T-helper 1 cell (primary cell): Measurements from ENCODE around the gene GABBR2.
"Not testable (repeated sequence)": the region's sequence is repeated elsewhere in the genome, so short reads cannot be mapped to it uniquely, and the experiment has no call there.

Source experiments
- DNase-seq, 5 donors: peaks; one replicate each; pipeline ENCODE4 v3.0.0-alpha.2; 2012 to 2020

GABBR2 gene

GRCh38 chr9:98465799-98466198 is 242.9 kb downstream of the GABBR2 start:
- no peak for DNase-seq

GRCh38 chr9:98464156-98464690 is 244.5 kb downstream of the GABBR2 start:
- DNase-seq = not testable (repeated sequence)

GRCh38 chr9:98462310-98462709 is 246.4 kb downstream of the GABBR2 start:
- DNase-seq = no peak

GRCh38 chr9:98460704-98461103 is 248.0 kb downstream of the GABBR2 start:
- DNase-seq = no peak

DNA sequence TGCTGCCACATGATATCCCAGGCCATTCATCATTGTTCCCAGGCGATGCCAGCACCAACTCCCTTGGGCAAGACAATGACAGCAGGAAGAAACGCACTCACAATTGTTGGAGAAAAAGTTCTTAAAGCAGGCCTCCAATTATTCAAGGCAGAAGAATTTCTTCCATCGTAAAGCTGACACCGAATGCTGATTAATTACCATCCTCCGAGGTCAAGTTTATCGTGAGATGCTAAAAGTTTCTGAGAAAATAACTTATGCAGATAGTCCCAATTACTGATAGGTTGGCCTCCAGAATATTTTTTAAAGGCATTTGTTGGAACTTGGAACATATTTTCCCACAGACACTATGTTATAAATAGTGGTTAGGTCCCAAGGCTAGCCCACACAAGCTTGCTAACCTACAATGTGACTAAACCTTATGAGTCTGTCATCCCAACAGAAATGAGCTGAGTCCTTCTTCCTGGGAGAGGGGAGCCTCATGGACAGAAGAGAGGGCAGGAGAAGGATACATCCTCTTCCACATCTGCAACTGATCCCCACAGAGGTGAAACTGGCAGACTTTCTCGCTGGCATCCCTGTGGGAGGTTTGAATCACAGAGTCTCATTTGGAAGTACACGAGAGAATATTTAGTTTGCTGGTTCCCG is 250.9 kb downstream of the GABBR2 start:
- DNase-seq = no peak

DNA sequence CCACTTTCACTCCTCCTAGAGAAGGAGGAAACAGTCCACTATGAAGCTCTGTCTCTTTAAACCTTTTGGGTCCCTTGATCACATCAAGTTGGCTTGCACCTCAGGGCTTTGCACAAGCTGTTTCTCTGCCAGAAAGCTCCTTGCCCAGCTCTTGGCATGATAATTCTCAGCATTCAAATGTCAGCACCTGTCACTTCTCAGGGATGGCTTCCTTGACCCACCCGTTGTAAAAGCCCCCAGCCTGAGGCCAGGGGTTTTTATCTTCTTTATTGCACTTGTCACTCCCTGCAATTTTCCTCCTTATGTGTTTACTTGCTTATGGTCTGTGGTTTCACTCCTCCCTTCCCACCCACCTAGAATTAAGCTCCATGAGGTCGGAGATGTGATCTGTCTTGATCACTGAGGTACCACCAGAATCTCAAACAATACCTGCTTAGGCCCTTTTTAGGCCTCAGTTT is 252.6 kb downstream of the GABBR2 start:
- DNase-seq = no peak

GRCh38 chr9:98455256-98456155 is 253.2 kb downstream of the GABBR2 start:
- DNase-seq = no peak

- no peak for DNase-seq
These were observed 255.0 kb downstream of the GABBR2 start for GRCh38 chr9:98453589-98454311.

DNA sequence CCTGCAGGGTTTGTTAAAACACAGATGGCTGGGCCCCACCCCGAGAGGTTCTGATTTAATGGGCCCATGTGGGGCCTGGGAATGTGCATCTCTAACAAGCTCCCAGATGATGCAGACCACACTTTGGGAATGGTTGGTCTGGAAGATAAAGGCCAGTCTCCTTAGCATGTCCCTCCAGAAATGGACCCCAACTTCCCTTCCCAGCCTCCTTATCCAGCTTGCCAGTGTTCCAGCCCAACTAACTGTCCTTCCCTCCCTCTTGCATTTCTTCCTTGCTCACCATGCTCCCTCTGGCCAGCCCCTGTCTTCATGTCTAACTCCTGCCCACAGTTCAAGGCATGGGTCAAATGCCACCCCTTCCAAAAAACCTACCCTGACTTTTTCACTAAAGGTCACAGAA is 257.2 kb downstream of the GABBR2 start:
- no peak for DNase-seq

- no peak for DNase-seq
These were observed 258.2 kb downstream of the GABBR2 start for GRCh38 chr9:98450496-98450895.

DNA sequence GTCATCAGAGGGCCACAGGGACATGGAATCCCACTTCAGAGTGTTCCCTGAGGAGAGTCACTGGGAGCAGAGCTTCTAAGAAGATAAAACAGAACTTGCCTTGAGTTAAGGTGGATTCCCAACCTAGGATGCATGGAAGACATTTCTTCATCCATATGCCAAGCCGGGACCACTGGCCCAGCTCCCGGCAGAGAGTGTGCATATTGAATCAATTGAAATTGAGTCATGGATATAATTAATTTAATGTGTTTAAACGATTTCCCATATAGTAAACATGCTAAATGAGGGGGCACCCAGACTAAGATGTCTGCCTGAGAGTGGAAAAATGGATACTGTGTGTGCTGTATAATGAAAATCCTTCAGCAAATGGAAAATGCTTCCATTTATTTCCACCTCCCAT is 258.9 kb downstream of the GABBR2 start:
- no peak for DNase-seq

GRCh38 chr9:98445576-98445975 is 263.2 kb downstream of the GABBR2 start:
- DNase-seq = no peak

- DNase-seq = no peak
These were observed 264.1 kb downstream of the GABBR2 start for GRCh38 chr9:98444601-98445000.

- no peak for DNase-seq
These were observed 266.2 kb downstream of the GABBR2 start for GRCh38 chr9:98442541-98442940.

- DNase-seq = no peak
These were observed 266.6 kb downstream of the GABBR2 start for GRCh38 chr9:98442114-98442513.

DNA sequence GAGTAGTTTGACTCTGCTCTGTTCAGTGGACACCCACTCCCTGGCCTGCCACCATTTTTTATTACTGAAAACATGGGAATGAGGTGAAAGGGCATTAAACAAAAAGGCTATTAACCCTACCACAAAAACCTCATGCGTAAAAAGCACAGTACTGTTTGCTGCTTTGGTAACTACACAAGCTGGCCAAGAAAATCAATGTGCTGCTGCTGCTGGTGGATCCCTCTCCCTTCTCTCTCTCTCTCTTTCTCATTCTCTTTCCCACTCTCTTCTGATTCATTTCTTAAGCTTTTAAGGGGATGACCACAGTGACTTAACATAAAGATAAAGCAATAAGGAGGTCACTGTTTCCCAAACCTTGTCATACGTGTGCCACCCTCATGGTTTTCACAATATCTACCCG is 270.1 kb downstream of the GABBR2 start:
- no peak for DNase-seq

DNA sequence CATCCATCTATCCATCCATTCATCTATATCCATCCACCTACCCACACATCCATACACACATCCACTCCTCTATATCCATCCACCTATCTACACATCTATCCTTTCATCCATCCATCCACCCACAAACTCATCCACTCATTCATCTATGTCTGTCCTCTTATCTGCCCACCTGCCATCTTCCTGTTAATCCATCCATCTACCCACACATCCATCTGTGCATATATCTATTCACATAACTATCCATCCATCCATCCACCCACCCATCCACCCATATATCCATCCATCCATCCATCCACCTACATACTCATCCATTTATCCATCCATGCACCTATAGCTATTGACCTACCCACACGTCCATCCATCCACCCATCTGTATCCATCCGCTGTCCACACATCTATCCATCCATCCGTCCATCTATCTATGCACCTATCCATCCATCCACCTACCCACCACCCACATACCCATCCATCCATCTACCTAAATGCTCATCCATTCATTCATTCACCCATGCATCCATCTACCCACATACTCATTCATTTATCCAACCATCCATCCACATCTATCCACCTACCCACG is 271.2 kb downstream of the GABBR2 start:
- no peak for DNase-seq

- no peak for DNase-seq
These were observed 275.8 kb downstream of the GABBR2 start for GRCh38 chr9:98432960-98433359.

DNA sequence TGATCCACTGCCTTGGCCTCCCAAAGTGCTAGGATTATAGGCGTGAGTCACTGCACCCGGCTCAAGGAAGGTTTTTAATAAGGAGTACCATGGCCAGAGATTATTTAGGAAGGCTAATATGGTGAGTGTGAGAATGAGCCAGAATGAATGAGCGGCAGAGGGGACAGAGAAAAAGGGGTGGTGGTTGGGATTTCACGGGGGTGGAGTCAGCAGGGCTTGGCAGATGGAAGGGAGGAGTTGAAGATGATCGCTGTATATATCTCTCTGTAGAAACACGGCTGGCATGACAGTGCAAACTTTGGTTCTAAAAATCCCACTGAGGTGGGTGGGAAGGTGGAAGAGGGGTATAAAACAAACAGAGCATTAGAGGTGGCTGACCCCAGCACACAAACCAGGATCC is 276.6 kb downstream of the GABBR2 start:
- DNase-seq = no peak

- no peak for DNase-seq
These were observed 278.0 kb downstream of the GABBR2 start for GRCh38 chr9:98430535-98431292.

DNA sequence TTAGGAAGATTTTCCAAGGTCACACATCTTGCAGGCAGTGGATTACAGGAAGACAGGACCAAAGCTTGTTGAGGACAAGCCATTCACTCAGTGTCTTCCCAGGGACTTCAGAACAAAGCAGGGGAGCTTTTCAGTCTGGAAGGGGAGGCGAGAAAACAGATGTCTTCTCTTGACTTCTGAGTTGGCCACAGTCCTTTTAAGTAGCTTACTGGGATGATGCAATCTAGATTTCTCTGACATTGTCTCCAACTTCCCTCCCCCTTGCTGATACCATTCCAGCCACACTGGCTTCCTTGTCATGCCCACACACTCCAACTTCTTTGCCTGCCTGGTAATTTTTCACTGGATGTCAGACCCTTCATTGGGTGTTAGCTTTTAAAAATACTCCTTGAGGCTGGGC is 279.1 kb downstream of the GABBR2 start:
- no peak for DNase-seq

DNA sequence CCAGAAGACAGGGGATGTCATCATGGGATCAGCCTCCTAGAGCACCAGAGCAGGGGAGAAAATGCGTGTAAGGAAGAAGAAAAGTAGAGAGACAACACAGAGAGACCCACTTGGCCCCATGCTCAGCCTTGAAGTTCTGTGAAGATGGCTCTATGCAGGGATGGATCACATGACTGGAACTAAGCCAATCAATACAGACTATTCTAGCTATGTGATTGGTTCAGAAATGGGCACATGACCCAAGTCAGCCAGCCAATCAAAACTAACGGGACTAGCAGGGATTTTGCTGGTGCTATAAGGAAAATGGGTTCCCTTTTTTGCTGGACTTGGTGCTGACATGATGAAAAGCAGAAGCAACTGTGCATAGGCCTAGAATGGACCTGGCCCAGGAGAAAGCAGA is 280.3 kb downstream of the GABBR2 start:
- DNase-seq = no peak
